NCI-H2081 treated with DMSO at 0.1 percent for 48 hours (cell line): ENCODE data around the gene THADA.

Source experiments
- DNase-seq: peaks from one replicate; lab custom pipeline; 2025; lab: John Stamatoyannopoulos, UW

Gene THADA

GRCh38 chr2:43444989-43445645 is 150.7 kb downstream of the THADA start:
- no peak for DNase-seq

DNA sequence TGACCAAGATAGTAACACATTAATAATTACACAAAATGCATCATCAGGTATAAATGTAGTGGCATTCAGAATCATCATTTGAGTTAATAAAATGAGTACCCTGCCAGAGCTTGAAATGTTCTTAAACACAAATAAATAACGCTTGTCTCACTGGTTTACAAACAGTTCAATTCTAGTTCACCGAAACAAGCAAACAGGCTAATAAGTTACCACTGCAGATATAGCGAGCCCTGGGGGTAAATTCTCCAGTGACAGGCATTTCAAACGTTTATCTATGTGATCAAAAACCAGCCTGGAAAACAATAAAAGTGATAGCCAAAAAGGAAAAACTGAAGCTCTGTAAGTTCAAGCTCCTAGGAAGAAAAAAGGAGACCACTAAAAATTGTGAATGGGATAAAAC is 152.6 kb downstream of the THADA start:
- DNase-seq = no peak

DNA sequence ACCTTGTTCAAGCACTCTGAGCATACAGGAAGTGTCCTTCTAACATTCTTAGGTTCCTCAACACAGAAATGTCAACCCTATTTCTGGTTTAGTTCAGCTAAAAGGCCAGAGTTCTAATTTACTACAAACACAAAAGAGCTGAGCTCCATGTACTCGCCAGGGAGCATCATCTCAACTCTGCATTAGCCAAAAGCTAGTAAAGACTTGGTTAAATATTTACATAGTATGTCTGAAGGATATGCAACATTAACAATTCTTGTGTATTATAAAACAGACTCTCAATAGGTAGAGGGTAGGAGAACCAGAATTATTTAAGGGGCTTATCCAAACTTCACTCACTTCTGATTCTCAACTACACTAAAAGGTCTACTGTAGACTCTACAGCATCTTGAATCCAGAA is 154.6 kb downstream of the THADA start:
- DNase-seq = no peak

GRCh38 chr2:43438858-43439655 is 156.8 kb downstream of the THADA start:
- no peak for DNase-seq

- DNase-seq = no peak
Observed at GRCh38 chr2:43438342-43438741, 157.5 kb downstream of the THADA start.

DNA sequence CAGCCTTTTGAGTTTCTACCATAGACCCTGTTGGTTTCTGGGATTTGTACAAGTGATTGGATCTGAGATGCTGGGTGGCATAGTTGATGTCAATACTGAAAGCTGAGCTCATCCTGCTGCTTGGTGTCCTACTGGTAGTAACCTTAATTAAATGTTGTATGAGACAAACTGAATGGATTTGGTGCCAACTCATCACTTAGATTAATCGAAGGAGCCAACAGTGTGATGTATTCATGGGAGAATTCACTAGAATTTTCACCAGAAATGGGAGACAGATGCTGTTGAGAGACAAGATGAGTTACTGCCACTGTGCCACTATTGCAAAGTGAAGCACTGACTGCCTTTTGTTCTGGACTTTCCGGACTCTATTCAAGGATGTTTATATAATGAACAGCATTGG is 158.5 kb downstream of the THADA start:
- no peak for DNase-seq

- no peak for DNase-seq
Observed at GRCh38 chr2:43436431-43436830, 159.4 kb downstream of the THADA start.

DNA sequence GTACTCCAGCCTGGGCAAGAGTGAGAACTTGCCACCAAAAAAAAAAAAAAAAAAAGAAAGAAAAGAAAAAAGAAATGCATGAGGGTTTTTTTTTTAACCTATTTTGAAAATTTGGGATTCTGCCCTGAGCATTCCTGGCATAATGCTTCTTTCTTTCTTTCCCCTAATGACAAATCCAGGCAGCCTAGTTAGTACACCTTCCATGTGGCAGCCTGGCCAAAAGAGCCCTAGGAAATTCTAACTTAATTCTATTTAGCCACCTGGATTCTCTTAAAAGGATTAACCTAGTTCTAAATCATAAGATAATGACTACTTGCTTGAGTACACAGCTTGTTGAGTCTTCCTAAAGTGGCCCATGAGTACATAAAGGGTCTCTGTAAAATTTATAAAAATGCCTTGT is 160.1 kb downstream of the THADA start:
- DNase-seq = no peak

DNA sequence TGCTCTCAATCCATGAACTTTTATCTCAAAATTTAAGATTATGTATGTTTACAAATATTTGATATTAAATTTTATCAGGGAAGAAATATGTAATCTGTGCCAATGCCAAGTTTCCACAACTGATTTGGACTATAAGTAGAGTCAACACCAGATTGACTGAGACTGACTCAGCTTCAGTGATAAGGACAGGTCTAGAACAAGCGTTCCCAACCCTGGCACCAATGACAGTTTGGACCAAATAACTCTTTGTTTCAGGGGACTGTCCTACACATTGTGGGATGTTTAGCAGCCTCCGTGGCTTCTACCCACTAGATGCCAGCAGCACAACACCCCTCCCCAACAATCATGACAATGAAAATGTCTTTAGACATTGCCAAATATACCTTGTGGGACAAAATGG is 165.3 kb downstream of the THADA start:
- no peak for DNase-seq

GRCh38 chr2:43429369-43429768 is 166.5 kb downstream of the THADA start:
- DNase-seq = no peak

GRCh38 chr2:43427032-43427424 is 168.8 kb downstream of the THADA start:
- DNase-seq = no peak

DNA sequence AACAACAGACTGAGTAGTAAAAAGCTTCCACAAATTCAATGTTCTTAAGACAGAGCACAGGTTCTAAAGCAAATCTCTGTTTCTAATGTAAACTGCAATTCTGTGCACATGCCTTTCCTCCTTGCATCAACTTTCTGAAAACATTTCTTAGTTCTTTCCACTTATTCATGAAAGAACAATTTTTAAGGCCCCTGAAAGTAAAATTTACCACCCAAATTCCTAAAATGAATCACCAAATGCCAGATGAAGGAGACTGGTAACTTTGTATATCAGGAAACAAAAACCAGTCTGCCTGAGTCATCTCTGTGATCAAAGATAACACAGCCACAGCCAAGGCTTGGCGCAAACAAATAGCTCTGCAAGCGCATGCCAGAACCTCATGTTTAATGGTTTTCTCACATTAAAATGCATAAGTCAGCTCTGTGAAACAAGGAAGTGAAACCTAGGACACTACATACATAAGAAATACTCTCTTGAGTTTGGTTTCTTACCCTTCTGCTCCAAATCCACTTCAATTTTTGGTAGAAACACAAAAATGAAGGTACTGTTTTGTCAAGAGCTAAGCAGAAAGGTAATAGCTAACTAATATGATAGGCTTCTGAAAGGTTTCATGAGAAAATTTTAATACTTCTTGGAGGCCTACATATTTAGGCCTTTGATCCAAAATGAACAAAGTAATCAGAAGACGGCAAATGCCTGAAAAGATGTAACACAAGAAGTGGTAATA is 169.4 kb downstream of the THADA start:
- DNase-seq = no peak

DNA sequence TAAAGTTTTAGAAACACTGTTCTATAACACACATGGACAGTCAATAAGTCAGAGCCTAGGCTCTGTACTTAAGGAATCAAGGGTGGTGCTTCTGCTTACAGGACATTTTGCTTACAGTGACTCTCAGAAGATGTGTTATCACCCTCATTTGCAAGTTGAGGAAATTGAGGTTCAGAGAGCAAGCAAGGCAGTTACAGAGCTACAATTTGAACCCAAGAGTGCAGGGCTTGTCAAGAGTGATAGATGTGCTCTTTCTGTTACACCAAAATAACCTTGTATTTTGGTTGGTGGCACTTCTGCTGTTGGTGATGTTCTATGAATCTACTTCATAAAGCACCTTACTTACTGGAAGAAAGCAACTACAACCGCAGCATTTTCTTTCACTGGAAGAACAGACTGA is 170.2 kb downstream of the THADA start:
- no peak for DNase-seq

DNA sequence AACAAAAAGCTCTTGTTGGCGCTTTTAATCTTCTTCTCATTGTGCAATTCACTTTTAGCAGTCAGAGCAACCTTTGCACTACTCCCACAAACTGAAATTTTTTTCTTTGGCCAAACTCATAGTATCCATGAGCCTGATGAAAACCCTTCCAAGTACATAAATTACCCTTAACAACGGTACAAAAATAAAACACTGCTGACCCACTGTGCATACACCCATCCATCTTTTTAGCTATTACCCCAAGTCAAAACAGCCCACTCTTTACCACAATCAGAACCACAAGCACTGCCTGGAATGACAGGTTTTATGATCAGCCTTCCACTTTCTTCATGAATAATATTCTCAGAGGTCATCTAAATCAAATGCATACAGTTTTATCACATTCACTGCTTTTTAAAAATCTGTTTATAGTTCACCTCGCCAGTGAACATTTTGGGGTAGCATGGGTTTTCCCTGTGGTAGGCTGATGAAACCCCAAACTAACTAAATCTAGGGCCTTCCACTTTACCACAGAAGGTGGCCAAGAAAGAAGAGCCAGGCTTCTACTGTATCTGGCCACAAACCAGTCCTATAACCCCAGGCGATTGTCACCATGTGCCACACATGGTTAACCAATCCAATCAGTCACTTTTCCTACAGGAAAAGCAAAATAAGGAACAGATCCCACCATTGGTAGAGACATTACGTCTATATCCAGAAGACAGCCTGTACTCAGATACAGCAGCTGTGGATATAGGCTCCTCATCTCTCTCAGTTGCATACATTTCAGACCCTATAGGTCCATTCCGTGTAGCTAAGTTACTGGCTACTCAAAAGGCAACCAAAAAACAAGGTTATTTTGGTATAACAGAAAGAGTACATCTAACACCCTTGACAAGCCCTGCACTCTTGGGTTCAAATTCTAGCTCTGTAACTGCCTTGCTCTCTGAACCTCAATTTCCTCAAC is 171.3 kb downstream of the THADA start:
- DNase-seq = no peak

DNA sequence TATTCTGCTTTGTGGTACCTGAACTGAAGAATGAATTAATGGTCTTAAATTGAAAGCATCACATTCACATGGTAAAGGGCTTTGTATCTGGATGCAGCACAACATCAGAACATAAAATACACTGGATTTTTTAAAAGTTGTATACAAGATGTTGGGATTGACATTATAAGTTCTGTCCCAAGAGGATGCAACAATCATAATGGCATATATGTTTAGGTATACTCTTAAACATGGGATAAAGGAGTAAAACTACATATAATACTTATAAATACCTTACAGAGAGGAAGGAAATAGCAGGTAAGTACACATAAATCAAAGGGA is 171.9 kb downstream of the THADA start:
- DNase-seq = no peak

- no peak for DNase-seq
Observed at GRCh38 chr2:43421194-43421593, 174.6 kb downstream of the THADA start.

- DNase-seq = no peak
Observed at GRCh38 chr2:43420389-43420801, 175.4 kb downstream of the THADA start.

DNA sequence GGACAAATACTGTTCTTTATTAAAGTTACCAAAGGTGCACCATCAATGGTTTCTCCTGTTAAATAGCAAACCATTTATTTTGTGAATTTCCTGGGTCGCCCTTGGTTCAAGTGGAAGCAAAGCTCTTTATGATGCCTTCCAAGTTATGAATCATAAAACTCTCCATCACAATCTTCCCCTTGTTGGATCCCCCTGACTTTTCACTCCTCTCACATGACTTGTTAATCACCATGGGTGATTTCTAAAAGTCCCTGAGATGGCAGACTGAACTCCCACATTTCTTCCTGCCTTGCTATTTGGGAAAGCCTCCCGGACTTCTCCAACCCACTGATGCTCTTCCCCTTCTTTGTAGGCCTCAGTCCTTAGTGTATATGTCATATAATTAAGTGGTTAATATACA is 176.0 kb downstream of the THADA start:
- no peak for DNase-seq

DNA sequence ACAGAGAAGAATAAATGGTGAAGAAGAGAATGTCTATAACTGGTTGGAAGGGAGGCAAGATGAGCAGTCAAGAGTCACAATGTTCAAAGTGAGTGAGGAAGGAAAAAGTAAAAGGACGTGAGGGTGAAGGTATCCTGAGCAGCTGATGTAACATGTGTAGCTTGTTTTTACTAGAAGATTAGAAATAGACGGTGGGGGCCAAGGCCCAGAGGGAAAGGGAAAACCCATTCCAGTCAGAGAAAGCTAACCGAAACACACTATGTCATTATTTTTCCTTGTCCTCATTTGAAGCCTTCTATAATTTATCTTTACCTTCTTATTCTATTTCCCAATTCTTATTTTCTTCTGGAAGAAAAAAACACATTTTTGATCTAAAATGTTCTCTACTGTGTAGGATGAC is 176.6 kb downstream of the THADA start:
- DNase-seq = no peak

- DNase-seq = no peak
Observed at GRCh38 chr2:43418680-43419079, 177.2 kb downstream of the THADA start.

DNA sequence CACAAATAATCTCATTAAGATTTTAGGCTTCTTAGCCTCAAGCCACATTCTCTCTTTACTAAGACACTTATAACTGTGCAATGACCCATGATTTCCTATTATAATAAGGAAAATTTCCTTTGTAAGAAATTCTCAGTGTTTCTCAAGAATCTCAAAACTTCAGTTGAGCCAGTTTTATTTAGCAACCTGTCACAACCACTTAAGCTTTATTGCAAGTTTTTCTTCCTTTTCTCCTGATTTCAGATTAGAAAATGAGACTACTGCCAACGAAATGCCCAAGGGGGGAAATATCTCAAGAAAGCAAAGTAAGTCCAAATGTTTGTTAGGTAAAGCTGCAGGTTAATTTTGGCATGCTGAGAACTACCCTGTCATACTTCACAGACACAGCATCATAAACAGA is 178.5 kb downstream of the THADA start:
- no peak for DNase-seq

DNA sequence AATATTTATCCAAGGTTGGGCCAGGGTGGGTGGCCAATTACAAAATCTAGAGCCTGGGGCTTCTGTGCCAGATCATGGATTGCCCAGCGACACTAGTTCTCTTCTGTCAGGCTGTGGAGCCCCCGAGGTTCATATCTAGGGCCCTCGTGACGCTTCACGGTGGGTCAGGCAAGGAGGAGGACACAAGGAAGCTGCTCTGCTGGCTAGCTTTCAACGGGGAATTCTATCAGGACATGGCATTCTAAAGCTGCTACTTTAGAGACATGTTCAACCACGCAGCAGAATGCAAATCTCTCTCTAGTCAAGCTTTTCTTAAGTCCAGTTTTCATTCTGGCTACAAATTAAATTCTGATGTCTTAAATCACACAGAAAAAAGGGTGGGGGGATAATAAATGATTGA is 180.2 kb downstream of the THADA start:
- no peak for DNase-seq
